Measurements from ENCODE around the gene IL10.
"Not testable (repeated sequence)": the region's sequence is repeated elsewhere in the genome, so short reads cannot be mapped to it uniquely, and the experiment has no call there.

Gene IL10

DNA sequence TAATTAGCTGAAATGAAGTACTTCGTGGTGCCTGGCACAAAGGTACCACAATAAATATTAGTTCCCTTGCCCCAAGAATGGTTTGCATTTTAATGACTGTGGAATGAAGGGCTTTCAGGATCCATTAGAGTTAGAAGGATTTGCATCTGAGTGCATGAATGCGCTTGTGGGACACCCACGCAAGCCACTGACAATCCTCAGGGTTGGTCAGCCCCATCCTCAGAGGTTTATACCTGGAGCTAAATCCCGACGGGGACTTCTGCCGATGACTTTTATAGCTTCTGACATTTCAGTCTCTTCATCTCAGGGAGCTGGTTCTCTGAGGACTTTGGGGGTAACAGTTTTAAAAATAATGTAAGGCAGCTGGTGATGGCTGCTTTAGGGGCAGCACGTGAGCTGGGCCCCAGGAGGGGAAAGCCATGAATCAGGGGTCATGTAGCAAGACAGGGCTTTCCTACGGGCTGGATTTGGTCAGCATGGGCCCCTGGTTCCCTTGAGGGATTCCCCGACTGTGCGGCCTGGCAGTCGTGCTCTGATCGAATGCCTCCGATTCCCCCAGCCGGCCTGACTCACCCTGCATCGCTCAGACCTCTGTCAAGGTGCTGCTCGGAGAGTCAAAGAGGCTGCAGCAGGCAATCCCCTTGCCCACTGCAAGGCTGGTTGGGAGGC, 20.8 kb upstream of the IL10 start:
- no peak for DNase-seq

- DNase-seq = no peak
Observed at GRCh38 chr1:206790502-206791250, 18.4 kb upstream of the IL10 start.

- DNase-seq = no peak
Observed at GRCh38 chr1:206788487-206789050, 16.3 kb upstream of the IL10 start.

DNA sequence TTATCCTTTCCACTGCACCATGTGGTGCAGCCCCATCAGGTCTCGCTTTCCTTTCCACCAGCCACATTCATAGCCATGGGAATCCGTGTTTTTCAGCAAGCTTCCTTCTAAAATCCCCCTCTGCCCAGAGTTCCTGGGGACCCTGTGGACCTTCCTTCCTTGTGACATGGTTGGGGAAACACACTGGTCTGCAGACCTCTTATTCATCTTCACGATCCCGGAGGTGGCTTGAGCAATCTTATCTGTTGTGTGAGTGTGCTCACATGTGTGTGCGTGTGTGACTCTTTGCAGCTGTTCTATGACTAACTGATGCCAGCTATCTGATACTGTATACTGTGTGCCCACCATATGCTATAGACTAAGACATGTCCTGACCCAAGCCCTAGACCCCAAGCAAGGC, 15.6 kb upstream of the IL10 start:
- no peak for DNase-seq

DNA sequence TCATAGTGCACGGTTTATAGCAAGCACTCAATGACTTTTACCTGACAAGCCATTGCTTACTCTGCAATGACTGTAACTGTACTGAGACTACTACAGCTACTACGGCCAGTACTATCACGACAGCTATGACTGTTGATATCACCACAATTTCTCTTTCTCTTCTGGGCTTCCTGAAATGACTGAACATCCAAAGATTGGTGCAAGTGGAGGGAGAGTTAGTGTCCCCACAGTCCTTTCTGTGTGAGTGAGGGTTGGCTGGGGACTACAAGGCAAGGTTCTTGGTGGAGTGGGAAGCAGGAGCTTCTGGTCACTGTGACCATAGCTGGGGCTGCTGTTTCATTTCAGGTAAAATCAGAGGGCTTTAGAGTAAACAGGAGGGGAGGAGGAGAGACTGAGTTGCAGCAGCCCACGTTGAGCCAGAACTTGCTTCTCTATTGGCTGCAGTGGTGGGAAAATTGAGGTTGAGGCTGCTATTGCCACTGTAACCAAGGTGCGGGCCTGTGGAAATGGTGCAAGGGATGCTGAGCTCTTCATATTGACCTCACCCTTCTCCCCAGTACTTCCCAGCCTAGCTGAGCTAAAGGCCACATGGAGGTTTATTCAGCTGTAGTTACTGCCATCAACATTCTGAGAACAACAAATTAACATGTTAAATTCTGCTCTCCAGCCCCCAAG, 14.1 kb upstream of the IL10 start:
- DNase-seq = no peak

- DNase-seq = no peak
Observed at GRCh38 chr1:206785182-206785765, 13.0 kb upstream of the IL10 start.

DNA sequence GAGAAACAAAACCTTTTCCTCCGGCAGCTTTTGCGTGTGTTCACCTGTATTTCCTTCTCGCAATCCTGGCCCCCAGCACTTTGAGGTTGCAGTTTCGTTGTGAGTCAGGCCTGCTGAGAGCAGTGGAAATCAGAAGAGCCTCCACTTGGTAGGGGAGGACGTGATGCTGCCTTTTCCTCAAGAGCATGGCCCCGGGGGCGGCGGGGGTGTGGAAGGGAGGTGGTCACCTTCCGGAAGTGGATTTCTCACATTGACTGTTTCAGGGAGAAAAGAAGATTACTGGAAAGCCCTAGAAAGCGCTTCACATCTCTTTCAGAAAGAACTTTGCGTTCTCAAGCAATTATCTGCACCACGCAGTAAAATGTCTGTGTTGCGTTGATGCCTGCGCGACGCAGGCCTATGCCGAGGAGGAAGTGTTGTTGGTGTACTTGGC, 12.2 kb upstream of the IL10 start:
- DNase-seq = no peak

DNA sequence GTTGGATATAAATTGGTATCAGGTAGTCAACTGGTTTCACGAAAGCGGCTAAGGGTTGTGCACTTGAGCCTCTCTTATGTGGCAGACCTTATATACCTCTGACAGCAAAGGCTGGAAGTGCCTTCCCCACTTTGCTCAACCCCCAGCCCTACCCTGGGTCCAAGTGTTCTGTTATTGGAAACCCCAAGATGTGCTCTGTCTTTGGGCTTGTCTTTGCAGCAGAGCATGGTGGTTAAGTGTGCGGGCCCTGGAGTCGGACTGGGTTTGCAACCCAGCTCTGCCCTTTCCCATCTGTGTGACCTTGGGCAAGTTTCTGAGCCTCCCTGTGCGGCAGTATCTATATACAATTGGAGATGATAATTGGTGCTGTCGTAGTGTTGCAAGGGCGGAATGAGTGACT, 11.2 kb upstream of the IL10 start:
- DNase-seq = no peak

DNA sequence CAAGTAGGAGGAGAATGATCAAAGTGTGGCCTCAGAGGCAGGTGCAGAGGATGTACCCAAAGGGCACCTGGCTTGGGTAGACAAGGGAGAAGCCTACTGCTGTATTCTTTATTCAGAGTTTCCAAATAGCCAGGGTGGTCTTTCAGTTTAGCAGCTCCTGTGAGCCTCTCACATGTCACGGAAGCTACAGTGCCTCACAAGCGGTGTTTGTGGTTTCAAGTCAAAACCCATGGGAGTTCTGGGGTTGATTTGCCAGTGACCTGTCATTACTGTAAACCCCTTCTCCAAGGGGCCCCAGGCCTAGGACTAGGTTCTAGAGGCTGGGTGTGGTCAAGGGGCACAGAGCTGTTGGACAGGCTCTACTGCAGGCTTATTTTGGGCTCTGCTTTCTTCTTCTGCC, 10.2 kb upstream of the IL10 start:
- DNase-seq = no peak

DNA sequence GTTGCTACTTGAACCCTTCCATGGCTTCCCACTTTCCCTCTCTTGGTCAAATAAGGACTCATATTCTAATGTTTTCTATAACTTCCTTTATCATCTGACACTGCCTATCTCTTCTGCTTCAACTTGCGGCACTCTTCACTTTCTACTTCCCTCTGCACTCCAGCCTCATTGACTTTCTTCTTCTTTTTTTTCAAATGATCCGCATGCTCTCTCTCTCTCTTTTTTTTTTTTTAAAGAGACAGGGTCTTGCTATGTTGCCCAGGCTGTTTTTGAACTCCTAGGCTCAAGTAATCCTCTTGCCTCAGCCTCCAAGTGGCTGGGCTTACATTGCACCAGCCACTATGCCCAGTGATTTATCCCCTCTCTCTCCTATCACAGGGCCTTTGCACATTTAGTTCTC, 7.3 kb upstream of the IL10 start:
- no peak for DNase-seq

DNA sequence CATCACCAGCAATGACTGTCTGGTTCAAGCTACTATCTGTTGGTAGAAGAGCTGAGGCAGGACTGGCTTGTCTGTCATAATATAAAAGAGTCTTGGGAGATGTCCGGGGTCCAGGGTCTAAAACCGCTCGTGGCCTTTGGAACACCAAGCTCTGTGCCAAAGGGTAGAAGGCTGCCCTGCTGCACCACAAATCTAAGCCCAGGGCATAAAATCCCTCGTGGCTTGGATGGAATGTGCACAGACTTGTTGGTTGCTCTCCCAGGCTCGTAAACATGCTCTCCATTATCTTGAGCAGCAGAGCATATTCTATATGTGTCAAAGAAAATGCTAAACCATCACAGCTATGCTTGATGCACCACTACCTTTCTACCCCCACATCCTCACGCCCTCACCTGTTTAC, 6.6 kb upstream of the IL10 start:
- DNase-seq = not testable (repeated sequence)

DNA sequence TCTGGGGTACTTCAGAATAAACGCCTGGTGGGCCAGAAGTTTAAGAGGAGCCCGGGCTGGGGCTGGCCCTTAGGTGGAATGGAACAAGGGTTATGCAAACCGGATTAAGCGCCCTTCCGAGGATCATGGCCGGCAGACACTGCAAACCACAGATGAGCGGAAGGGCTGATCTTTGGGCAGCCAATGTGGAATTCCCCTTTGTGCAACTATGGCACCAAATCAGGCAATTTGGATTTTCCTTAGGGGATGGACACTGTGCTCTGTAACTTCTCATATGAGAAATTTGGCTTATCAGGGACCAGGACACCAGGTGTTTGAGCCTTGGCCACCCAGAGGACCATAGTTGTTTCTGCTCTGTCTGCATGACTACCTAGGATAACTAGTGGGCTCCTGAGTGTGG, 5.7 kb upstream of the IL10 start:
- no peak for DNase-seq

DNA sequence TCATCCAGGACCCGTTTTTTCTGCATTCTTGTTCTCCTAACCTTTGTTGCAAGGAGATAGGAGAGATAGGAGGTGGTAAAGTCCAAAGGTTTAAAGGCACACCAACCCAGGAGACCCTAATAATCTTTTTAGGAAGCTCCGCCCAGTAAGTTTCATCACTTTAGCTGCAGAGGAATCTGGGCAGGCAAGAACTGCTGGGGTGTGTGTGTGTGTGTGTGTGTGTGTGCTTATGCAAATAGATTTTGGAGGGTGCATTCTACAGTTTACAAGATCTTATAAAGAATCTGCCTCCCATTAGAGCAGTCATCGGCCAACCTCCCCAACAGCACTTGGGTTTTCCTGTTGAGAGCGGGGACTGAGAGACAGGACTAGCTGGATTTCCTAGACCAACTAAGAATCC, 3.9 kb upstream of the IL10 start:
- DNase-seq = no peak

DNA sequence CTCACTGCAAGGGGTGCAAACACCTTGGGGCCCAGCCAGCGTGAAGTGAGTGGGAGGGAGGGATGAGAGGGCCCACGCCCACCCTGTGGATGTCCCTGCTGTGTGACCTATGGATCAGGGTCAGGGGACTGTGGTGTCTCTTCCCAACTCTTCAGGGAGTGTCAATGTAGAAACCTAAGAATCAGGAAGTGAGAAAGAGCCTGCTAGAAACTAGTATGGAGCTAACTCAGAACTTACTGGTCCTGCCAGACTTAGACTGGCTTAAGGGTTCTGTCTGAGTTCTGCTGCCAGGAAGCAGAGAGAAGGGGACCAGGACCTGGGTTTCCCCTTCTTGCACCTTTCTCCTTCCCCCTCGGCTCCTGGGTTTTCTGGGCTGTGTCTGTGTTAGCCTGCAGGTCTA, 1.8 kb upstream of the IL10 start:
- DNase-seq = no peak

DNA sequence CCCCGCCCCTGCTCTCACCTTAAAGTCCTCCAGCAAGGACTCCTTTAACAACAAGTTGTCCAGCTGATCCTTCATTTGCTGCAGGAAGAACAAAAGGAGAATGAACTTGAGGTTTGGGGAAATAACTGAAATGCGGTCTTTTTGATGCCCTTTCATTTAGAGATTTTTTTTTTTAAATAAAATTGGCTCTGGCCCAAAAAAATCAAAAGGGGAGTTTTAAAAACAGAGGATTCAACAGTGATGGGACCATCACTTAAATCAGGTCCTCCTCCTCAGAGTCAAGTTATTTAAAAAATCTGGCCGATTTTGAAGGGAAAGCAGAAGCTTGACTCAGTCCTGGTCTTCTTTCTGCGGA, 979 bp downstream of the IL10 start:
- DNase-seq = no peak

DNA sequence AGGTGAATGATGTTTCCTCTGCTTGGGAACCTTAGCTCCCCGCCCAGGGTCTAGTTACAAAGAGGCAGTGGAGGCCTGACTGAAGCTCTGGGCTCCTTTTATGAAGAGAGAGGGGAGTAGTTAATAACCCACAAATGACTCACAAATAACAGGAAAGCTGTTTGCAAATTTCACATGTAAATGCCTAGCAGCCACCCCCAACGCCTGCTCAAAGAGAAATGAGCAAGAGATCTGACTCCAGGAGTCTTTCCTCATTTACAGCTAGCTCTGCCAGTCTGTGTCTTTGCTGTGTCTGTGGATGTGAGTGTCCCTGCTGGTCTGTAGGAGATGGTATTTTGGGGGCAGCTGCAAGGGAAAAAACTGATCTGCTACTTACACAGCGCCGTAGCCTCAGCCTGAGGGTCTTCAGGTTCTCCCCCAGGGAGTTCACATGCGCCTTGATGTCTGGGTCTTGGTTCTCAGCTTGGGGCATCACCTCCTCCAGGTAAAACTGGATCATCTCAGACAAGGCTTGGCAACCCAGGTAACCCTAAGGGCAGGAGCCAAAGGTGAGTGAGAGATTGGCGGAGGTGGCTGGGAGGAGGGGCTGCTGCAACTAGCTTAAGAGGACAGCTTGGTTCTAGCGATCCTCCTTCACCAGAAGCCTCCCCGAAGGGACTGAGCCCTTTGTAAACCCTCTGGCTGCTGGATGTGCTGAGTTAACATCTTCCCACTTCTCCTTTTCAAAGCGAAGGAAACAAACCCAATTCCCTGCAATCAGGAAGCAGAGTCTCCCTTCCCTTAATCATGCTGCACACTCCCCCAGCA, 1.6 kb downstream of the IL10 start, which contains the start of gene IL19:
Gene IL19, plus strand, starts transcription at position 243 of the 807 bp plus-strand sequence. CDS start 65,890 bp downstream, outside the sequence.
- DNase-seq = no peak

DNA sequence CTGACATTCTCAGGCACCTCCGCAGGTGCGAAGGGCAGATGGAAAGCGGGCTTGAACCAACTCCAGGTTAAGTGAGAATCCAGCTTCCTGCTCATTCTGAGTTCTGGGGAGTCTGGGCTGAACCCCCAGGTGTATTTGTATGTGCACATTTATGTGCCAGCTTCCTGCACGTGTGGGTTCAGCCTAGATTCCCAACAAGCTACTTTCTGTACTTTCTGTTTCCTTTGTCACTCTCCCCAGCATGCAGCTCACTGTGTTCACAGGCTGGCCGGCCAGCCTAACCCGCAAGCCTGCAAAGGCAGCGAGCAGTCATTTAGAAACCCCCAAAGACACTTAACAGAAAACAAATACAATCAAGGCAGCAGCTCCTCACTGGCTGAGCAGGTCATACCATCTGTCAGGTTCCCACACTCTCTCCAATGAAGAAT, 3.0 kb downstream of the IL10 start:
- DNase-seq = no peak

DNA sequence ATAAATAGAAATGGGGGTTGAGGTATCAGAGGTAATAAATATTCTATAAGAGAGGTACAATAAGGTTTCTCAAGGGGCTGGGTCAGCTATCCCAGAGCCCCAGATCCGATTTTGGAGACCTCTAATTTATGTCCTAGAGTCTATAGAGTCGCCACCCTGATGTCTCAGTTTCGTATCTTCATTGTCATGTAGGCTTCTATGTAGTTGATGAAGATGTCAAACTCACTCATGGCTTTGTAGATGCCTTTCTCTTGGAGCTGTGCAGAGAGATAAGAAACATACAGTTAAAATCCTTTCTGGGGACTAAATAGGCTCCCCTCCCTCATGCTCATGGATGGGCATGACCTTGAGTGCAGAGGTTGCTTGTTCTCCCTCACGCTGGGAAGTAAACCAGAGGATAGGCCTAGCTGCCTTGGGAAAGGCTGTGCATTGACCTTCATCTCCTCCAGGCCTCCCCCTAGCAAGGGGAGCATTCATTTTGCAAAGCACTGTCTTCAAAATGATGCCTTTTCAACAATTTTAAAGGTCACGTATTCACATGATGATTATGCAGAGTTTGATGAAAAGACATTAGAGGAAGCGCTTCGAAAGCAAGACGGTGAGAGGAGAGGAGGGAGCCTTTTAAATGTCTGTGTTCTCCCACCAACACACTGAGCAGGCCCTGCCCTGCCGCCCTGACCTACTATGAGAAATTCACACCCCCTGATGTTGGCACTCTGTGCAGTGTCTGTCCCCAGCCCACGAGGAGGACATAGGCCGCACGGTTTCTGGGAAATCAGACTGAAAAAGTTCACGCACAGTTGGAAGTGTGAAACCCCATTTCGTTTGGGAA, 3.6 kb downstream of the IL10 start:
- no peak for DNase-seq

GRCh38 chr1:206766251-206766856, 5.9 kb downstream of the IL10 start:
- no peak for DNase-seq

DNA sequence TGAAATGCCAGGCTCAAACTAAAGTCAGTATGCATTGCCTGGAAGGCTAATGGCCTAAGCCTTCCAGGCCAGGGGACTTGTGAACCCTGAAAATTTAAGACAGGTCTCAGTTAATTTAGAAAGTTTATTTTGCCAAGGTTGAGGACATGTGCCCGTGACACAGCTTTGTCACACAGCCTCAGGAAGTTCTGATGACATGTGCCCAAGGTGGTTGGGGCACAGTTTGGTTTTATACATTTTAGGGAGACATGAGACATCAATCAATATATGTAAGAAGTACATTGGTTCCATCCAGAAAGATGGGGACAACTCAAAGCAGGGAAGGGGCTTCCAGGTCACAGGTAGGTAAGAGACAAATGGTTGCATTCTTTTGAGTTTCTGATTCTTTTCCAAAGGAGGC, 6.5 kb downstream of the IL10 start:
- not testable (repeated sequence) for DNase-seq

- DNase-seq = not testable (repeated sequence)
Observed at GRCh38 chr1:206762741-206763364, 9.4 kb downstream of the IL10 start.
